ENCODE results near the gene EEPD1.

GRCh38 chr7:36284456-36285090, 131.5 kb downstream of the EEPD1 start:
- TF ChIP-seq CTCF (IDR thresholded peaks at IDR 0.05) (no peak), POLR2A (IDR thresholded peaks at IDR 0.05) (no peak)
